ENCODE measurements around the gene NIP7.

- no peak for TF ChIP-seq CREB1 (IDR thresholded peaks at IDR 0.05)
- TF ChIP-seq, protein P1, sequence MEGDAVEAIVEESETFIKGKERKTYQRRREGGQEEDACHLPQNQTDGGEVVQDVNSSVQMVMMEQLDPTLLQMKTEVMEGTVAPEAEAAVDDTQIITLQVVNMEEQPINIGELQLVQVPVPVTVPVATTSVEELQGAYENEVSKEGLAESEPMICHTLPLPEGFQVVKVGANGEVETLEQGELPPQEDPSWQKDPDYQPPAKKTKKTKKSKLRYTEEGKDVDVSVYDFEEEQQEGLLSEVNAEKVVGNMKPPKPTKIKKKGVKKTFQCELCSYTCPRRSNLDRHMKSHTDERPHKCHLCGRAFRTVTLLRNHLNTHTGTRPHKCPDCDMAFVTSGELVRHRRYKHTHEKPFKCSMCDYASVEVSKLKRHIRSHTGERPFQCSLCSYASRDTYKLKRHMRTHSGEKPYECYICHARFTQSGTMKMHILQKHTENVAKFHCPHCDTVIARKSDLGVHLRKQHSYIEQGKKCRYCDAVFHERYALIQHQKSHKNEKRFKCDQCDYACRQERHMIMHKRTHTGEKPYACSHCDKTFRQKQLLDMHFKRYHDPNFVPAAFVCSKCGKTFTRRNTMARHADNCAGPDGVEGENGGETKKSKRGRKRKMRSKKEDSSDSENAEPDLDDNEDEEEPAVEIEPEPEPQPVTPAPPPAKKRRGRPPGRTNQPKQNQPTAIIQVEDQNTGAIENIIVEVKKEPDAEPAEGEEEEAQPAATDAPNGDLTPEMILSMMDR (IDR thresholded peaks at IDR 0.05; ENCODE audit: control extremely low read depth in 1 of 3, insufficient read depth in 1 of 3, low read depth in 1 of 3, low read length in 3 of 3), result no peak
- no peak for TF ChIP-seq ZNF274 (IDR thresholded peaks at IDR 0.05; ENCODE audit: borderline replicate concordance, extremely low read depth, low read length)
- no peak for TF ChIP-seq POLR2A (IDR thresholded peaks at IDR 0.05; ENCODE audit: control extremely low read depth in 1 of 2, low read depth in 2 of 2, low read length in 2 of 2)
Observed at GRCh38 chr16:69384974-69385373, 45.4 kb downstream of the NIP7 start.
